CD8-positive, alpha-beta memory T cell (primary cell): ENCODE measurements around the gene ERI3. TPM values are rescaled to one million over a fixed set of nuclear protein-coding genes. Genes with fewer than 3 reads are reported as not detected.

ENCODE experiments used
- CTCF ChIA-PET: fragments of 350-600 bp; sonication (Branson Sonifier 250); formaldehyde crosslinking; loops from one replicate; lab custom pipeline; 2021; ENCODE audit warnings: antibody characterized with exemption; lab: Charles Lee
- POLR2A ChIA-PET: fragments of 350-600 bp; sonication (Branson Sonifier 250); formaldehyde crosslinking; loops from one replicate; lab custom pipeline; 2021; ENCODE audit warnings: antibody characterized with exemption; lab: Charles Lee
- DNase-seq, 5 donors: peaks; one replicate each; pipeline versions ENCODE4 v3.0.0 to v3.0.0-alpha.2; 2020 to 2022; ENCODE audit warnings: mixed read lengths in 1 of 5
- H3K27ac ChIP-seq: one replicate; pipeline ENCODE4 v1.7.0; 2013; ENCODE audit warnings: low read depth, mild to moderate bottlenecking, low read length, moderate library complexity
- H3K27me3 ChIP-seq: 2 replicates; pipeline ENCODE4 v1.7.0; 2013; ENCODE audit warnings: low read length, mild to moderate bottlenecking; ENCODE audit not compliant: insufficient read depth, poor library complexity, severe bottlenecking
- H3K36me3 ChIP-seq: 2 replicates; pipeline ENCODE4 v1.7.0; 2013; ENCODE audit warnings: mild to moderate bottlenecking, low read length, moderate library complexity; ENCODE audit not compliant: insufficient read depth
- H3K4me1 ChIP-seq: 2 replicates; pipeline ENCODE4 v1.7.0; 2013; ENCODE audit warnings: mild to moderate bottlenecking, low read length, moderate library complexity; ENCODE audit not compliant: insufficient read depth
- H3K4me3 ChIP-seq: 2 replicates; pipeline ENCODE4 v1.7.0; 2013; ENCODE audit warnings: mild to moderate bottlenecking, low read length
- H3K9me3 ChIP-seq: 2 replicates; pipeline ENCODE4 v1.7.0; 2013; ENCODE audit warnings: mild to moderate bottlenecking, low read length
- H3K27ac Mint-ChIP-seq, 8 donors: one replicate each; pipeline ENCODE4 v1.8.0; 2020 to 2021; ENCODE audit warnings: mixed read lengths in 8 of 8, mild to moderate bottlenecking in 6 of 8, inconsistent platforms in 3 of 8, moderate library complexity in 3 of 8
- H3K27me3 Mint-ChIP-seq, 2 donors: one replicate each; pipeline ENCODE4 v1.8.0; 2020 to 2021; ENCODE audit warnings: mixed read lengths in 2 of 2, mild to moderate bottlenecking in 1 of 2, moderate library complexity in 1 of 2
- H3K36me3 Mint-ChIP-seq, 3 donors: one replicate each; pipeline ENCODE4 v1.8.0; 2020 to 2021; ENCODE audit warnings: mixed read lengths in 3 of 3, inconsistent platforms in 1 of 3, mild to moderate bottlenecking in 1 of 3
- H3K4me1 Mint-ChIP-seq, 3 donors: one replicate each; pipeline ENCODE4 v1.8.0; 2020 to 2021; ENCODE audit warnings: mixed read lengths in 3 of 3, inconsistent platforms in 1 of 3, mild to moderate bottlenecking in 1 of 3
- H3K4me3 Mint-ChIP-seq, 7 donors: one replicate each; pipeline ENCODE4 v1.8.0; 2020 to 2021; ENCODE audit warnings: mixed read lengths in 7 of 7, mild to moderate bottlenecking in 6 of 7, moderate library complexity in 4 of 7, inconsistent platforms in 2 of 7
- H3K9me3 Mint-ChIP-seq, 5 donors: one replicate each; pipeline ENCODE4 v1.8.0; 2020 to 2022; ENCODE audit warnings: mixed read lengths in 5 of 5, mild to moderate bottlenecking in 3 of 5, moderate library complexity in 2 of 5, inconsistent platforms in 1 of 5
- polyA plus RNA-seq: library from polyadenylated mRNA; unstranded; fragments of 300-500 nt; fragmentation: Illumina TruSeq; gene quantifications from one replicate; pipeline ENCODE4 v1.2.3, GENCODE V29; 2021
- total RNA-seq, 2 experiments: library from RNA; stranded (reverse); gene quantifications; one replicate each; pipeline ENCODE4 v1.2.3, GENCODE V29; 2021

The ERI3 gene
- total and polyA plus RNA-seq, 3 experiments from 2014 or later, result 36.1 to 59.9 (median 53.8) TPM

DNA sequence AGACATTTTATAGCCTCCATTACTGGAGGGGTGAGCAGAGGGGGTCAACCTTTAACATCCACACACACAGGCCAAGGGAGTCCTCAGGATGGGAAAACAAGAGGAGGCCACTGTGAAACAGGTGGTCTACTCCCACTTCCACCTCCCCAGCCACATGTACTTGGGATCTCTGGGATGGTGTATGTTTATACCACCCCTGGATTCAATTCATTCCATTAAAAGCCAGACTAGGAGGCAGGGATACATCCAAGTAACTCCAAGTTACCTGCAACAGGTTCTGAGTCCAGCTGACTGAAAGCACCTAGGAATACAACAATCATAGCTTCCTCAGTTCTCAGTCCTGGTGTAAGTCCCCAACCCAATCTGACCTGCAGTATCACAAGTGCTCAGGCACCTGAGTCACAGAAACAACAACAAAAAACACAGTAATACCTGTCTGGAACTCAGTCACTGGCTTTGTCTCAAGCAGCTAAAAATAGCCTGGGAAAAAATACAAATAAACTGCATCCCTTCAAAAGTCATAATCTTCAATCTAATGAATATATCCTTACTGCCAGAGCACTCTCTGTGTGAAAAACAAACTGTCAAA is 9.8 kb downstream of the ERI3 start:
- peaks cover 0 to 16% (median 4%) of the 10 kb centered on the region in 3 donors for H3K36me3 Mint-ChIP-seq
- no peaks in the 10 kb centered on the region for H3K27me3 ChIP-seq
- ChIA-PET POLR2A (no interaction called here), CTCF (no interaction called here)
- no peaks in the 10 kb centered on the region for H3K4me1 ChIP-seq
- no peaks in the 10 kb centered on the region for H3K27me3 Mint-ChIP-seq
- peaks cover 15 to 49% (median 39%) of the 10 kb centered on the region in 3 donors for H3K4me1 Mint-ChIP-seq
- no peaks in the 10 kb centered on the region for H3K9me3 Mint-ChIP-seq
- H3K4me3 Mint-ChIP-seq, result no peak overlapping the region
- no peaks in the 10 kb centered on the region for H3K9me3 ChIP-seq
- no peak overlapping the region for H3K27ac ChIP-seq
- no peak for DNase-seq
- no peak overlapping the region for H3K4me3 ChIP-seq
- H3K27ac Mint-ChIP-seq, result peak overlapping the region in 3 of 8 donors; percentile 33 to 64 (median 52)
- no peaks in the 10 kb centered on the region for H3K36me3 ChIP-seq

DNA sequence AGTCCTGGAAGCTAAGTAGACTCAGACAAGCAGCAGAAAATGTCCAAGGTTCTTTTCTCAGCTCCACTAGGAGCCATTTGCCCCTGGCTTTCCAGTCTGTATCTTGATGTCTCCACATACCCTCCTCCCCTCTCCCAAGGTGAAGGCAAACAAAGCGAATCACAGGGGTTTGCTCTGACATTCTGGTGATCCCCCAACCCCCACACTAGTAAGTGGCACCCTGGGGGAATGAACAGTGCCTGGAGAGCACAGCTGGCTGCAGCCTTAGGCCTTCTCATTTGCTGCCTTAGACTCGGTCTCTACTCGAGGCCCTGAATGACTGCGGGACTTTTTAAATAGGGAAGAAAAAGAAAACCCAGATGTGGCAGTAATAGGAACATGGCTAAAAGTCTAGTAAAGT is 15.3 kb downstream of the ERI3 start:
- H3K36me3 ChIP-seq, result peaks cover 19% of the 10 kb centered on the region
- H3K27me3 Mint-ChIP-seq, result no peaks in the 10 kb centered on the region
- no peak overlapping the region for H3K4me3 ChIP-seq
- peaks cover 10 to 14% (median 14%) of the 10 kb centered on the region in 3 donors for H3K4me1 Mint-ChIP-seq
- no peaks in the 10 kb centered on the region for H3K9me3 Mint-ChIP-seq
- no peak for DNase-seq
- H3K27ac Mint-ChIP-seq, result no peak overlapping the region
- no peaks in the 10 kb centered on the region for H3K9me3 ChIP-seq
- CTCF ChIA-PET, result interaction anchor here (1.6 kb wide), 1 partner anchor 20 kb away, joined by 3 read pairs; no protein-coding TSS in a partner anchor
- peaks cover 16 to 58% (median 19%) of the 10 kb centered on the region in 3 donors for H3K36me3 Mint-ChIP-seq
- POLR2A ChIA-PET, result no interaction called here
- H3K27ac ChIP-seq, result no peak overlapping the region
- no peaks in the 10 kb centered on the region for H3K27me3 ChIP-seq
- H3K4me1 ChIP-seq, result no peaks in the 10 kb centered on the region
- no peak overlapping the region for H3K4me3 Mint-ChIP-seq

DNA sequence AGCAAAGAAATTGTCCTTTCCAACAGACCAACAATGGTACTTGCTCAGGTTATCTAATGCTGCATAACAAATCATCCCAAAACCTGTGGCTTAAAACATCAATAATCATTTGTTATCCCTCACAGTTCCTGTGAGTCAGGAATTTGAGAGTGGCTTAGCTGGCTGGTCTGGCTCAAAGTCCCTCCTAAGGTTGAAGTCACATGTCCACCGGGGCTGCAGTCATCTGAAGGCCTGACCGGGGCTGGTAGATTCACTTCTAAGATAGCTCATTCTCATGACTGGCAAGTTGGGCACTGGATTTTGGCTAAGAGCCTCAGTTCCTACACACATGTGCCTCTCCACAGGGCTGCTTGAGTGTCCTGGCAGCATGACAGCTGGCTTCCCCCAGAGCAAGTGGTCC is 16.9 kb downstream of the ERI3 start:
- Mint-ChIP-seq H3K4me3 (no peak overlapping the region), H3K27ac (no peak overlapping the region), H3K36me3 (peaks cover 16 to 68% (median 19%) of the 10 kb centered on the region in 3 donors), H3K9me3 (no peaks in the 10 kb centered on the region), H3K4me1 (peaks cover 5 to 6% (median 5%) of the 10 kb centered on the region in 3 donors), H3K27me3 (no peaks in the 10 kb centered on the region)
- Histone ChIP-seq H3K4me1 (no peaks in the 10 kb centered on the region), H3K9me3 (no peaks in the 10 kb centered on the region), H3K4me3 (no peak overlapping the region), H3K36me3 (peaks cover 19% of the 10 kb centered on the region), H3K27ac (no peak overlapping the region), H3K27me3 (no peaks in the 10 kb centered on the region)
- no peak for DNase-seq
- CTCF ChIA-PET, result no interaction called here
- POLR2A ChIA-PET, result no interaction called here

DNA sequence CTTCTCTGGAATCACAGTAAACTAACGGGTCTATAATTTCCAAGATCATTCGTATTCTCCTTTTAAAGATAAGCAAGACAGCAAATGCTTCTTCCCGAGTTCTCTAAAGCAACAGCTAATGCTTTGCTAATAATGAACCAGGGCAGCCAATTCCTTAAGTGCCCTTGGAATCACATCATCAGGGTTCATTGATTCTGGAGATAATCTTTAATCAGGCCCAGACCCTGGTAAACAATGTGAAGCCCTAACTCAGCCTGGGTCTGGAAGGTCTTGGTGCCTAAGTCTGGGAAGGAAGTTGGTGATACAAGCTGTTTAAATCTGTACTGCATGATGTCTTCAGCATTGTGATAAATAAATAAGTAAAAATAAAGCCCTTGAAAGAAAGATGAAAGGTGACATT is 18.4 kb downstream of the ERI3 start:
- Mint-ChIP-seq H3K36me3 (peaks cover 16 to 74% (median 17%) of the 10 kb centered on the region in 3 donors), H3K27me3 (no peaks in the 10 kb centered on the region), H3K27ac (no peak overlapping the region), H3K9me3 (no peaks in the 10 kb centered on the region), H3K4me1 (peaks cover 0 to 11% (median 3%) of the 10 kb centered on the region in 3 donors), H3K4me3 (no peak overlapping the region)
- no peaks in the 10 kb centered on the region for H3K27me3 ChIP-seq
- no peaks in the 10 kb centered on the region for H3K4me1 ChIP-seq
- ChIA-PET POLR2A (interaction anchor here (0.9 kb wide), 1 partner anchor 295 kb away, joined by 3 read pairs; no protein-coding TSS in a partner anchor), CTCF (interaction anchor here (1.4 kb wide), 1 partner anchor 119 kb away, joined by 4 read pairs; no protein-coding TSS in a partner anchor)
- no peak for DNase-seq
- H3K9me3 ChIP-seq, result no peaks in the 10 kb centered on the region
- H3K36me3 ChIP-seq, result peaks cover 19% of the 10 kb centered on the region
- no peak overlapping the region for H3K27ac ChIP-seq
- no peak overlapping the region for H3K4me3 ChIP-seq

DNA sequence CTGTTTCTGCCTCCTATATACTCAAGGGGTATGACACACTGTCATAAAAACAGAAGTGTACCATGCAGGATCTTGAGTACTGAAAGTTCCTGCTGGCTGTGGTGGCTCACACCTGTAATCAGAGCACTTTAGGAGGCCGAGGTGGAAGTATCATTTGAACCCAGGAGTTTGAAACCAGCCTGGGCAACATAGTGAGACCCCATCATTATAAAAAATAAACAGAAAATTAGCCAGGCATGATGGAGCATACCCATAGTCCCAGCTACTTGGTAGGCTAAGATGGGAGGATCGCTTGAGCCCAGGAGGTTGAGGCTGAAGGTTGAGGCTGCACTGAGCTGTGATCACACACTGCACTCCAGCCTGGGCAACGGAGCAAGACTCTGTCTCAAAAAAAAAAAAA is 20.1 kb downstream of the ERI3 start:
- no peak overlapping the region for H3K27ac Mint-ChIP-seq
- Histone ChIP-seq H3K36me3 (peaks cover 19% of the 10 kb centered on the region), H3K4me3 (no peak overlapping the region), H3K9me3 (no peaks in the 10 kb centered on the region), H3K27ac (no peak overlapping the region), H3K4me1 (no peaks in the 10 kb centered on the region), H3K27me3 (no peaks in the 10 kb centered on the region)
- no peaks in the 10 kb centered on the region for H3K27me3 Mint-ChIP-seq
- POLR2A ChIA-PET, result interaction anchor here (0.7 kb wide), 1 partner anchor 24 kb away, joined by 4 read pairs; no protein-coding TSS in a partner anchor
- CTCF ChIA-PET, result no interaction called here
- H3K9me3 Mint-ChIP-seq, result no peaks in the 10 kb centered on the region
- no peak overlapping the region for H3K4me3 Mint-ChIP-seq
- H3K36me3 Mint-ChIP-seq, result peaks cover 19 to 75% (median 20%) of the 10 kb centered on the region in 3 donors
- peaks cover 0 to 15% (median 9%) of the 10 kb centered on the region in 3 donors for H3K4me1 Mint-ChIP-seq
- DNase-seq, result no peak

DNA sequence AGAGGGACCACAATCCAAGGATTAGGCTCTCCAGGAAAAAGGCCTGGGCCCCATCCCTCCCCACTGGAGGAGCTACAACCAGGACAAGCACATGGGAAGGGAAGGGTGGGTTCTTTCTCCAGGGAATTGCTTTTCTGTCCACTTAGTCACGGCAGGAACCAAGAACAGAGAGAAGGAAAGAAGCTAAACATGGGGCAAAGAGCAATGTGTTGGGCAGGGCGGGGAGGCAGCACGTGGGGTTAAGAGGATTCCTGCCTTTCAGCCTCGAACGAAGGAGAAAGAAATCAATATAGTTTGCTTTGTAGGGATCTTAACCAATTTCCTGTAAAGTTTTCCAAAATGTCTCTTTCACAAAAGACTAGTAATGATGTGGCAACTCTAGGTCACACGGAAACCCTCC is 21.7 kb downstream of the ERI3 start:
- Histone ChIP-seq H3K27me3 (no peaks in the 10 kb centered on the region), H3K36me3 (peaks cover 17% of the 10 kb centered on the region), H3K4me1 (no peaks in the 10 kb centered on the region), H3K9me3 (no peaks in the 10 kb centered on the region), H3K27ac (no peak overlapping the region), H3K4me3 (no peak overlapping the region)
- no peaks in the 10 kb centered on the region for H3K9me3 Mint-ChIP-seq
- ChIA-PET POLR2A (no interaction called here), CTCF (no interaction called here)
- no peak overlapping the region for H3K27ac Mint-ChIP-seq
- H3K36me3 Mint-ChIP-seq, result peaks cover 17 to 70% (median 18%) of the 10 kb centered on the region in 3 donors
- no peak for DNase-seq
- H3K4me3 Mint-ChIP-seq, result no peak overlapping the region
- no peaks in the 10 kb centered on the region for H3K27me3 Mint-ChIP-seq
- peaks cover 0 to 20% (median 13%) of the 10 kb centered on the region in 3 donors for H3K4me1 Mint-ChIP-seq

DNA sequence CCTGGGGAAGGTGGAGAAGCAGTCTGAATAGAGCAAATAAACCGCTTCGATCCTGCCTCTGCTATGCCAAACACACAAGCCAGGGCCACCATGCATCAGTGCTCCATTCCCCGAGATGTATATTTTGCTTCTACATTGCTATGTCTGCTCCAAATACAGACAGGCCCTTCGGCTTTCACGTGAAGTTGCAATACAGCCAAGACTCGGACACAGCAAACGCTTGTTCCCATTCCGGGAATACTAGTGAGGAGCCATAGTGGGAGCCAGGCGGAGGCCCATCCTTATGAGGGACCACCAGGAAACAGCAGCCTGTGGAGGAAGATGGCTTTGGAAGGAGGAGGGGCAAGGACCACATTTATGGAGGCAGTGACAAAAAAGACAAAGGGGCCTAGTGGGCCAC is 22.6 kb downstream of the ERI3 start:
- Mint-ChIP-seq H3K4me1 (peaks cover 0 to 19% (median 11%) of the 10 kb centered on the region in 3 donors), H3K27ac (no peak overlapping the region), H3K4me3 (no peak overlapping the region), H3K36me3 (peaks cover 8 to 63% (median 16%) of the 10 kb centered on the region in 3 donors), H3K27me3 (no peaks in the 10 kb centered on the region), H3K9me3 (no peaks in the 10 kb centered on the region)
- ChIA-PET CTCF (no interaction called here), POLR2A (no interaction called here)
- Histone ChIP-seq H3K27ac (no peak overlapping the region), H3K36me3 (peaks cover 13% of the 10 kb centered on the region), H3K4me3 (no peak overlapping the region), H3K27me3 (no peaks in the 10 kb centered on the region), H3K4me1 (no peaks in the 10 kb centered on the region), H3K9me3 (no peaks in the 10 kb centered on the region)
- no peak for DNase-seq

DNA sequence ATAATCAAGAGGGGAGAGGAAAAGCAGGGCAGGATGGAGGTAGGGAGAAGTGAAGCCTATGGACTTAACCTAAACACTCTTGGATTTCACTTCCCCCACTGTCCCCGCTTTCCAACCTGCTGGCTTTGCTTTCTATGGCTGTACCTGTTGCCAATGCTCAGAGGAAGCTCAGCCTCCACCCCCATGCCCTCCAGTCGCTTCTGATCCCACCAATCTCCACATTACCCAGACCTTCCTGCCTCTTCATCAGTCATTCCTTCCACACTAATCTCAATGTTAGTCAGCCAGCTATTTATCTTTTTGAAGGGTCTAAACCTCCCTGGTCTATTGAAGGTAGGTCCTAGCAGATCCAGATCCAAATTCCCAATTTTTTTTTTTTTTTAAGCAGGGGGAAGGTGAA is 24.1 kb downstream of the ERI3 start:
- Mint-ChIP-seq H3K4me3 (no peak overlapping the region), H3K36me3 (peaks cover 4 to 53% (median 10%) of the 10 kb centered on the region in 3 donors), H3K9me3 (no peaks in the 10 kb centered on the region), H3K4me1 (peaks cover 0 to 23% (median 13%) of the 10 kb centered on the region in 3 donors), H3K27ac (no peak overlapping the region), H3K27me3 (no peaks in the 10 kb centered on the region)
- Histone ChIP-seq H3K27me3 (no peaks in the 10 kb centered on the region), H3K27ac (no peak overlapping the region), H3K36me3 (no peaks in the 10 kb centered on the region), H3K4me3 (no peak overlapping the region), H3K4me1 (no peaks in the 10 kb centered on the region), H3K9me3 (no peaks in the 10 kb centered on the region)
- POLR2A ChIA-PET, result no interaction called here
- CTCF ChIA-PET, result interaction anchor here (0.9 kb wide), 1 partner anchor 11 kb away, joined by 3 read pairs; no protein-coding TSS in a partner anchor
- no peak for DNase-seq
